T-cell (primary cell): ENCODE data around the gene ACAP3. TPM values are rescaled to one million over a fixed set of nuclear protein-coding genes. Genes with fewer than 3 reads are reported as not detected.

Experiments used
- ATAC-seq, 4 experiments: fragments of 200-7000 bp in 3 of 4; fragments of 150-1000 bp in 1 of 4; cut with Tn5 transposase; replicated peaks in 1 of 4; 1 replicate in 3 of 4; 2 replicates in 1 of 4; pipeline ENCODE4 v1.10.0; 2021; ENCODE audit warnings: moderate library complexity in 3 of 4, mild to moderate bottlenecking in 2 of 4, moderate number of reproducible peaks in 1 of 4
- CTCF ChIA-PET, 2 donors: fragments of 300-600 bp; sonication (Branson Sonifier 250); formaldehyde crosslinking; loops; one replicate each; lab custom pipeline; 2022; ENCODE audit warnings: antibody characterized with exemption in 2 of 2; lab: Charles Lee
- POLR2A ChIA-PET, 2 donors: fragments of 300-600 bp; sonication (Branson Sonifier 250); formaldehyde crosslinking; loops; one replicate each; lab custom pipeline; 2022; ENCODE audit warnings: antibody characterized with exemption in 2 of 2; lab: Charles Lee
- DNase-seq, 35 experiments: peaks; one replicate each; pipeline versions ENCODE4 v3.0.0 to v3.0.0-alpha.2; 2013 to 2023
- H3K27ac ChIP-seq: one replicate; pipeline ENCODE4 v1.5.1; 2013; ENCODE audit warnings: low read length
- H3K27me3 ChIP-seq, 2 experiments: replicated peaks in 1 of 2; 1 replicate in 1 of 2; 2 replicates in 1 of 2; pipeline versions ENCODE4 v1.6.1 to v1.7.0; 2013; ENCODE audit warnings: low read length in 1 of 2, mixed read lengths in 1 of 2; ENCODE audit not compliant: control insufficient read depth in 2 of 2, insufficient read depth in 2 of 2; ENCODE audit errors: extremely low read depth in 1 of 2
- H3K36me3 ChIP-seq, 2 donors: 1 replicate in 1 of 2; 2 replicates in 1 of 2; pipeline versions ENCODE4 v1.6.1 to v1.7.0; 2013; ENCODE audit warnings: low read length in 1 of 2; ENCODE audit not compliant: control insufficient read depth in 2 of 2, insufficient read depth in 1 of 2; ENCODE audit errors: extremely low read depth in 1 of 2
- H3K4me1 ChIP-seq, 2 experiments: 1 replicate in 1 of 2; 2 replicates in 1 of 2; pipeline versions ENCODE4 v1.6.1 to v1.7.0; 2013; ENCODE audit warnings: low read length in 2 of 2, mixed read lengths in 1 of 2; ENCODE audit not compliant: insufficient read depth in 2 of 2, control insufficient read depth in 1 of 2; ENCODE audit errors: extremely low read depth in 1 of 2
- H3K4me3 ChIP-seq, 2 donors: 1 replicate in 1 of 2; 2 replicates in 1 of 2; pipeline versions ENCODE4 v1.5.1 to v1.7.0; 2013; ENCODE audit warnings: mild to moderate bottlenecking in 2 of 2, low read length in 1 of 2, moderate library complexity in 1 of 2; ENCODE audit not compliant: control insufficient read depth in 1 of 2; ENCODE audit errors: extremely low read depth in 1 of 2
- H3K9me3 ChIP-seq: 2 replicates; pipeline ENCODE4 v1.7.0; 2013
- H3K27ac Mint-ChIP-seq, 2 donors: one replicate each; pipeline ENCODE4 v1.8.0; 2020 to 2021; ENCODE audit warnings: mild to moderate bottlenecking in 2 of 2, mixed read lengths in 2 of 2
- H3K27me3 Mint-ChIP-seq, 2 donors: one replicate each; pipeline ENCODE4 v1.8.0; 2021 to 2022; ENCODE audit warnings: mixed read lengths in 2 of 2
- H3K36me3 Mint-ChIP-seq: one replicate; pipeline ENCODE4 v1.8.0; 2021; ENCODE audit warnings: mixed read lengths
- H3K4me1 Mint-ChIP-seq, 3 donors: one replicate each; pipeline ENCODE4 v1.8.0; 2020 to 2022; ENCODE audit warnings: mixed read lengths in 3 of 3, mild to moderate bottlenecking in 1 of 3
- H3K4me3 Mint-ChIP-seq, 3 donors: one replicate each; pipeline ENCODE4 v1.8.0; 2020 to 2022; ENCODE audit warnings: mild to moderate bottlenecking in 3 of 3, mixed read lengths in 3 of 3, moderate library complexity in 3 of 3
- H3K9me3 Mint-ChIP-seq, 3 donors: one replicate each; pipeline ENCODE4 v1.8.0; 2020 to 2022; ENCODE audit warnings: mixed read lengths in 3 of 3
- WGBS: methylation state at CpG from one replicate; pipeline ENCODE4 v1.1.5; 2013; ENCODE audit warnings: missing lambda C conversion rate; ENCODE audit not compliant: insufficient coverage; 5-methylcytosine and 5-hydroxymethylcytosine counted together
- total RNA-seq, 35 experiments: library from RNA in 6 of 35; stranded (reverse) in 6 of 35; fragments of 120-200 nt in 1 of 35; gene quantifications; one replicate each; pipeline versions ENCODE4 v1.2.1 to v1.2.4 and lab custom pipeline; 2013 to 2026

The ACAP3 gene
- total RNA-seq, 5 donors from 2014 or later (not counting 1 experiment from before 2014, with no cell fraction given): 63.0 to 107 (median 99.8) TPM

DNA sequence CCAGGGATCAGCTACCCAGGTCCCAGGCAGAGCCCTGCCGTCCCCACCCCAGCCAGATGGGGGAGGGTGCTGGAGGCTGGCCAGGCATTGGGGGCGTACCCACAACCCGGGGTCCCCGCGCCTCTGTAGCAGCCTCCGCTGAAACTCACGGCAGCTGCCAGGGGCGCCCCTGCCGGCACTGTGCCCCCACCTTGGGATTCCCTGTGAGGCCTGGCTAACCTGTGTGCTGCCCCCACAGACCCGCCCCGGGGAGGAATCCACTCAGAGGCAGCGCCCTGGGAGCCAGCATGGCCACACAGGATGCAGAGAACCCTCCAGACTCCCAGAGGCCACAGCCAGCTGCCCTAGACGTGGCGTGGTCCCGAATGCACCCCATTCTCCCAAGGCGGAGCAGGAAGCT lies 37.7 kb upstream of the ACAP3 start:
- no peak for ATAC-seq
- Histone ChIP-seq H3K27me3 (no peaks in the 10 kb centered on the region), H3K36me3 (peaks cover 0 to 8% of the 10 kb centered on the region in 2 donors), H3K9me3 (no peaks in the 10 kb centered on the region), H3K4me1 (peaks cover 2 to 44% of the 10 kb centered on the region in 2 experiments), H3K4me3 (no peak overlapping the region), H3K27ac (no peak overlapping the region)
- DNase-seq: no peak
- Mint-ChIP-seq H3K4me3 (no peak overlapping the region), H3K27ac (no peak overlapping the region), H3K36me3 (peaks cover 7% of the 10 kb centered on the region), H3K4me1 (peaks cover 17 to 23% (median 20%) of the 10 kb centered on the region in 3 donors), H3K27me3 (no peaks in the 10 kb centered on the region), H3K9me3 (no peaks in the 10 kb centered on the region)
- ChIA-PET POLR2A (no interaction called here), CTCF (no interaction called here)
- WGBS: 92% methylated on average over 13 of the region's 16 CpGs

- peaks cover 9% of the 10 kb centered on the region for H3K36me3 Mint-ChIP-seq
- peaks cover 17 to 23% (median 20%) of the 10 kb centered on the region in 3 donors for H3K4me1 Mint-ChIP-seq
- no peaks in the 10 kb centered on the region for H3K9me3 ChIP-seq
- H3K4me3 Mint-ChIP-seq: no peak overlapping the region
- ChIA-PET POLR2A (no interaction called here), CTCF (no interaction called here)
- H3K4me1 ChIP-seq: peaks cover 2 to 44% of the 10 kb centered on the region in 2 experiments
- no peak overlapping the region for H3K27ac ChIP-seq
- no peak overlapping the region for H3K27ac Mint-ChIP-seq
- peaks cover 0 to 8% of the 10 kb centered on the region in 2 donors for H3K36me3 ChIP-seq
- H3K27me3 Mint-ChIP-seq: no peaks in the 10 kb centered on the region
- no peak overlapping the region for H3K4me3 ChIP-seq
- H3K9me3 Mint-ChIP-seq: no peaks in the 10 kb centered on the region
- no peak for DNase-seq
- no peaks in the 10 kb centered on the region for H3K27me3 ChIP-seq
- 75% methylated on average over 15 of the region's 15 CpGs for WGBS
- ATAC-seq: no peak
Observed at GRCh38 chr1:1344655-1345361, 37.1 kb upstream of the ACAP3 start.

DNA sequence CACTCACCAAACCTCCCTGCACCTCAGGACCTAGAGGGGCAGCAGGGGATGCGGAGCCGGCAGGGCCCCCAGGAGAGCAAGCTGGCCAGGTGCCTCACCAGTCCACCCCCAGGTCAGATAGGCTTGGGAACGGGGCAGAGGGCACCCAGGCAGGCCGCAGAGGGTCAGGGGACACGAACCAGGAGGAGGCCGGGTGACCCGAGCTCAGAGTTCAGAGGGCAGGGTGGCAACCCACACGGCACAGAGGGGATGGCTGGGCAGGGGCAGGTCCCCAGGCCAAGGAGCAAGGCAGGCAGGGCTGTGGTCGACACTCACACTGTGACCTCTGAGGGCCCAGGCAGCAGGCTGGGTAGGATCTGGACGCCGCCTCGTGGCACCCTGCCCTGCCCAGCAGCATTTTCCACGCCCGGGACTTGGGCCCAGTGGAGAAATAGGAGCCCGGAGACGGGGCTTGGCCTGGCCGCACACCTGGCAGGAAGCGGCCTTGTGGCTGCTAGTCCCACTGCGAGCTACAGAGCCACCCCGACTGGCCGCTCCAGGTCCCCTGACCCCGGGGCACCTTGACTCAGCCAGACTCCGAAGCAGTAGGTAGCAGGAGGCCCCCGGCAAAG lies 36.2 kb upstream of the ACAP3 start:
- Histone ChIP-seq H3K4me3 (no peak overlapping the region), H3K27me3 (no peaks in the 10 kb centered on the region), H3K27ac (no peak overlapping the region), H3K4me1 (peaks cover 2 to 44% of the 10 kb centered on the region in 2 experiments), H3K9me3 (no peaks in the 10 kb centered on the region), H3K36me3 (peaks cover 4 to 8% of the 10 kb centered on the region in 2 donors)
- ChIA-PET POLR2A (no interaction called here), CTCF (no interaction called here)
- Mint-ChIP-seq H3K9me3 (no peaks in the 10 kb centered on the region), H3K4me1 (peaks cover 17 to 23% (median 20%) of the 10 kb centered on the region in 3 donors), H3K27ac (no peak overlapping the region), H3K4me3 (no peak overlapping the region), H3K36me3 (peaks cover 10% of the 10 kb centered on the region), H3K27me3 (no peaks in the 10 kb centered on the region)
- DNase-seq (no peak), ATAC-seq (no peak)
- 92% methylated on average over 23 of the region's 24 CpGs for WGBS

- CTCF ChIA-PET: no interaction called here
- H3K4me1 Mint-ChIP-seq: peaks cover 12 to 18% (median 15%) of the 10 kb centered on the region in 3 donors
Observed at GRCh38 chr1:1342584-1343115, 34.9 kb upstream of the ACAP3 start.

DNA sequence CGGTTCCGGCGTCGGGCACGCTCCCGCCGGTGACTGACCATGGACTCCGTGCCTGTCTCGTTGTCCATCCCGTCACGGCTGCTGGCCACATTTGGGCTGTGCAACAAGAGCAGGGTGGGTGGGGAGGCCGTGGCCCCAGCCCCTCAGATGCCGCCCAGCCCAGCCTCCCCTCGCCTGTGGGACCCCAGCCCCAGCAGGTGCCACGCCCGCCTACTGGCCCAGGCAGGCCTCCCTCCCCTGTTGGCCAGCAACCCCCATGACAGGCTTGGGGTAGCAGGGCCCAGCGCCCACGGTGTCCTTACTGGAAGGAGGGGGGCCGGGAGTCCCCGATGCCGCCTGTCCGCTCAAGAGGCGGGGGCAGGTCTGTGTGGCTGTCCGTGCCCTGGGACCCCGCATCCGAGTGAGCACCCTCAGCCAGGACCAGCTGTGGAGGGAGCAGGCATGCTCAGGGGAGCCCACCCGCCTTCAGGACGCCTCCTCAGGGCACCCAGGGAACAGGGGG lies 34.4 kb upstream of the ACAP3 start:
- ChIA-PET CTCF (no interaction called here), POLR2A (no interaction called here)
- H3K4me1 ChIP-seq: peaks cover 0 to 30% of the 10 kb centered on the region in 2 experiments
- 98% methylated on average over 28 of the region's 28 CpGs for WGBS
- Mint-ChIP-seq H3K36me3 (peaks cover 10% of the 10 kb centered on the region), H3K4me1 (peaks cover 7 to 12% (median 10%) of the 10 kb centered on the region in 3 donors), H3K27me3 (no peaks in the 10 kb centered on the region), H3K27ac (no peak overlapping the region), H3K9me3 (no peaks in the 10 kb centered on the region), H3K4me3 (no peak overlapping the region)
- no peaks in the 10 kb centered on the region for H3K27me3 ChIP-seq
- H3K36me3 ChIP-seq: peaks cover 8% of the 10 kb centered on the region in 2 donors
- no peaks in the 10 kb centered on the region for H3K9me3 ChIP-seq
- no peak for ATAC-seq
- no peak for DNase-seq
- H3K27ac ChIP-seq: no peak overlapping the region
- H3K4me3 ChIP-seq: no peak overlapping the region

More at GRCh38 chr1:1342584-1343115, 34.9 kb upstream of the ACAP3 start:
- H3K4me1 ChIP-seq: peaks cover 2 to 35% of the 10 kb centered on the region in 2 experiments
- H3K4me3 Mint-ChIP-seq: no peak overlapping the region
- H3K27me3 ChIP-seq: no peaks in the 10 kb centered on the region
- WGBS: 88% methylated on average over 11 of the region's 18 CpGs
- no peak overlapping the region for H3K27ac Mint-ChIP-seq
- no peaks in the 10 kb centered on the region for H3K9me3 Mint-ChIP-seq
- no peaks in the 10 kb centered on the region for H3K27me3 Mint-ChIP-seq
- peaks cover 8% of the 10 kb centered on the region in 2 donors for H3K36me3 ChIP-seq
- H3K36me3 Mint-ChIP-seq: peaks cover 10% of the 10 kb centered on the region
- DNase-seq (no peak), ATAC-seq (no peak)
- H3K27ac ChIP-seq: no peak overlapping the region
- POLR2A ChIA-PET: no interaction called here
- H3K4me3 ChIP-seq: no peak overlapping the region
- H3K9me3 ChIP-seq: no peaks in the 10 kb centered on the region

DNA sequence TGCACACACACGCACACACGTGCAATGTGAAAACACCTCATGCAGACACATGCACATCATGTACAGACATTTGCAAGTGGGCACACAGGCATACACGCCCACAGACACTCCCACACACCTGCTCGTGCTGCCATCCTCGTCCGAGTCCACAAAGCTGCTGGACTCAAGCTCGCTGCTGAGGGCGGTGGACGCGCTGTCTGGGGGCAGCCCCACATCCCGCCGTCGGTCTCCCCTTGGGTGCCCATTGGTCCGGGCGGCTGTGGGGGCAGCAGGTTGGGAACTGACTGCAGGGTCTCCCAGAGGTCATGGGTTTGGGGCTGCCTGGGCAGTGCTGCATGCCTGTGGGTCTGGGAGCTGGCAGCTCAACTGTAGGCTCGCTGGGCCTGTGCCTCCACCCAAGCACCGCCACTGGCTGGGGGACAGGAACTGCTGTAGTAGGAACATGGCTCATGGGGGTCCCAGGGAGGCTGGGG lies 33.9 kb upstream of the ACAP3 start:
- WGBS: 92% methylated on average over 16 of the region's 17 CpGs
- CTCF ChIA-PET: no interaction called here
- Mint-ChIP-seq H3K27ac (no peak overlapping the region), H3K36me3 (peaks cover 10% of the 10 kb centered on the region), H3K9me3 (no peaks in the 10 kb centered on the region), H3K4me1 (peaks cover 2 to 7% (median 5%) of the 10 kb centered on the region in 3 donors), H3K27me3 (no peaks in the 10 kb centered on the region), H3K4me3 (no peak overlapping the region)
- no peaks in the 10 kb centered on the region for H3K27me3 ChIP-seq
- H3K27ac ChIP-seq: no peak overlapping the region
- POLR2A ChIA-PET: no interaction called here
- peaks cover 8% of the 10 kb centered on the region in 2 donors for H3K36me3 ChIP-seq
- peaks cover 0 to 25% of the 10 kb centered on the region in 2 experiments for H3K4me1 ChIP-seq
- DNase-seq (no peak), ATAC-seq (no peak)
- H3K4me3 ChIP-seq: no peak overlapping the region
- no peaks in the 10 kb centered on the region for H3K9me3 ChIP-seq
